ENCODE data around the gene PAOX. TPM values are rescaled to one million over a fixed set of nuclear protein-coding genes. Genes with fewer than 3 reads are reported as not detected.
"Not testable (repeated sequence)": the region's sequence is repeated elsewhere in the genome, so short reads cannot be mapped to it uniquely, and the experiment has no call there.

Gene PAOX
- total RNA-seq, 1 donor from 2014 or later = 9.6 TPM

- no peak for ATAC-seq
- no peak for DNase-seq (ENCODE audit: low spot score)
- intact Hi-C loops (cut with DNase I) = no loop called here
These were observed 42.5 kb downstream of the PAOX start for GRCh38 chr10:133421336-133422222.

GRCh38 chr10:133422223-133422806 is 43.3 kb downstream of the PAOX start:
- no peak for ATAC-seq
- intact Hi-C loops (cut with DNase I) = no loop called here
- no peak for DNase-seq (ENCODE audit: low spot score)

- intact Hi-C loops (cut with DNase I) = no loop called here
- DNase-seq (ENCODE audit: low spot score) (peak; percentile 48), ATAC-seq (no peak)
These were observed 44.0 kb downstream of the PAOX start for GRCh38 chr10:133422807-133423771.

GRCh38 chr10:133424102-133424501 is 45.0 kb downstream of the PAOX start:
- ATAC-seq; DNase-seq (ENCODE audit: low spot score); intact Hi-C loops (cut with DNase I): not testable (repeated sequence)

GRCh38 chr10:133424601-133425000 is 45.5 kb downstream of the PAOX start, which contains the start of gene SPRN:
TSS of gene SPRN (minus strand) at chr10:133424625. CDS start at chr10:133423681, 944 bp downstream.
- DNase-seq (ENCODE audit: low spot score); intact Hi-C loops (cut with DNase I): not testable (repeated sequence)

GRCh38 chr10:133429571-133429970 is 50.5 kb downstream of the PAOX start:
- DNase-seq (ENCODE audit: low spot score); intact Hi-C loops (cut with DNase I); ATAC-seq: not testable (repeated sequence)

More at GRCh38 chr10:133424601-133425000, 45.5 kb downstream of the PAOX start, which contains the start of gene SPRN:
- ATAC-seq = not testable (repeated sequence)

GRCh38 chr10:133431888-133432613 is 53.0 kb downstream of the PAOX start:
- ATAC-seq; intact Hi-C loops (cut with DNase I); DNase-seq (ENCODE audit: low spot score): not testable (repeated sequence)

- DNase-seq (ENCODE audit: low spot score); intact Hi-C loops (cut with DNase I): not testable (repeated sequence)
- ATAC-seq = peak; percentile 20
These were observed 53.7 kb downstream of the PAOX start for GRCh38 chr10:133432789-133433188.

GRCh38 chr10:133438711-133439273 is 59.7 kb downstream of the PAOX start:
- DNase-seq (ENCODE audit: low spot score) = no peak
- intact Hi-C loops (cut with DNase I) = no loop called here
- no peak for ATAC-seq

GRCh38 chr10:133439517-133440461 is 60.7 kb downstream of the PAOX start:
- ATAC-seq (no peak), DNase-seq (ENCODE audit: low spot score) (peak; percentile 50)
- intact Hi-C loops (cut with DNase I) = no loop called here

- intact Hi-C loops (cut with DNase I) = no loop called here
- no peak for ATAC-seq
- DNase-seq (ENCODE audit: low spot score) = no peak
These were observed 61.7 kb downstream of the PAOX start for GRCh38 chr10:133440633-133441285.

Small RNA genes within 50 kb of the gene (microRNA-seq; reads per million reads assigned to microRNA genes)
- gene MIR3944 = 1.4 reads per million

Other genes with a start within 250 kb of the PAOX start
- gene KNDC1, start 219.0 kb upstream of the PAOX start, total RNA-seq = 7.1 TPM
- not detected for gene UTF1, start 149.0 kb upstream of the PAOX start, total RNA-seq
- gene VENTX, start 141.4 kb upstream of the PAOX start, total RNA-seq = 3.0 TPM
- 20.7 TPM for gene ADAM8, start 102.4 kb upstream of the PAOX start, total RNA-seq
- 55.9 TPM for gene TUBGCP2, start 70.4 kb upstream of the PAOX start, total RNA-seq
- gene ZNF511, start 70.3 kb upstream of the PAOX start, total RNA-seq = 27.8 TPM
- gene CALY, start 42.4 kb upstream of the PAOX start, total RNA-seq = 0.98 TPM
- 9.9 TPM for gene PRAP1, start 31.9 kb upstream of the PAOX start, total RNA-seq
- 35.2 TPM for gene FUOM, start 21.2 kb upstream of the PAOX start, total RNA-seq
- gene ECHS1, start 5.9 kb upstream of the PAOX start, total RNA-seq = 64.1 TPM
- gene MTG1, start 14.9 kb downstream of the PAOX start, total RNA-seq = 44.0 TPM
- gene SPRN, start 45.4 kb downstream of the PAOX start, total RNA-seq = 0.13 TPM
- 4.7 TPM for gene SCART1, start 74.7 kb downstream of the PAOX start, total RNA-seq
- 5.7 TPM for gene CYP2E1, start 148.1 kb downstream of the PAOX start, total RNA-seq
- gene SYCE1, start 186.3 kb downstream of the PAOX start, total RNA-seq = 0.22 TPM
- gene FRG2B, start 247.5 kb downstream of the PAOX start, total RNA-seq = not detected